Upper lobe of left lung (tissue), 6 donors: ENCODE measurements around the gene KCTD14. TPM values are rescaled to one million over a fixed set of nuclear protein-coding genes. Genes with fewer than 3 reads are reported as not detected.
A peak's percentile ranks its signal among the peaks of the same experiment; 100 is the strongest.

Source experiments
- ATAC-seq, 2 donors: fragments of 200-7000 bp; cut with Tn5 transposase; one replicate each; pipeline ENCODE4 v1.9.1; 2022; ENCODE audit warnings: mild to moderate bottlenecking in 2 of 2, moderate library complexity in 2 of 2; ENCODE audit not compliant: low FRiP score in 2 of 2
- DNase-seq, 2 donors: peaks; one replicate each; pipeline ENCODE4 v3.0.0-alpha.2; 2019 to 2020
- H3K27ac ChIP-seq, 4 donors: fragments of 200-600 bp; sonication (generic); one replicate each; pipeline ENCODE4 v1.5.1; 2016 to 2019
- H3K27me3 ChIP-seq, 4 donors: fragments of 200-600 bp; sonication (generic); one replicate each; pipeline ENCODE4 v1.5.1; 2017 to 2019
- H3K36me3 ChIP-seq, 4 donors: fragments of 200-600 bp; sonication (generic); one replicate each; pipeline ENCODE4 v1.5.1; 2016 to 2019
- H3K4me1 ChIP-seq, 4 donors: fragments of 200-600 bp; sonication (generic); one replicate each; pipeline ENCODE4 v1.5.1; 2018 to 2019
- H3K4me3 ChIP-seq, 4 donors: fragments of 200-600 bp; sonication (generic); one replicate each; pipeline ENCODE4 v1.5.1; 2017 to 2019; ENCODE audit warnings: mild to moderate bottlenecking in 2 of 4, moderate library complexity in 1 of 4
- H3K9me3 ChIP-seq, 4 donors: fragments of 200-600 bp; sonication (generic); one replicate each; pipeline ENCODE4 v1.5.1; 2018 to 2019
- EP300 ChIP-seq, 4 donors: sonication (generic); formaldehyde crosslinking; IDR thresholded peaks; one replicate each; pipeline ENCODE4 v1.5.1; 2017; ENCODE audit warnings: antibody characterized with exemption in 4 of 4, control low read depth in 2 of 4
- POLR2A ChIP-seq, 4 donors: fragments of 450-650 bp; IDR thresholded peaks; one replicate each; pipeline ENCODE4 v1.5.1; 2016 to 2017; ENCODE audit warnings: antibody characterized with exemption in 4 of 4, mild to moderate bottlenecking in 2 of 4
- POLR2AphosphoS5 ChIP-seq, 2 donors: sonication (generic); formaldehyde crosslinking; IDR thresholded peaks; one replicate each; pipeline ENCODE4 v1.5.1; 2017; ENCODE audit warnings: antibody characterized with exemption in 2 of 2
- WGBS, 2 donors: methylation state at CpG; one replicate each; pipeline ENCODE4 v1.1.5; 2017 to 2018; 5-methylcytosine and 5-hydroxymethylcytosine counted together
- total RNA-seq, 6 donors: library from RNA; depleted of rRNA in 4 of 6; stranded (reverse); fragments of >200 nt in 4 of 6; gene quantifications; one replicate each; pipeline versions ENCODE4 v1.1.0 to v1.2.1, GENCODE V29; 2016 to 2021
- TF ChIP-seq, protein P1 (sequence below), 6 experiments: fragments of 450-650 bp in 4 of 6; fragments of 200-600 bp in 2 of 6; sonication (generic) in 2 of 6; IDR thresholded peaks; one replicate each; pipeline ENCODE4 v1.5.1; 2016 to 2019; ENCODE audit warnings: antibody characterized with exemption in 6 of 6
- donor health status: DM: no; HTN: no; CAD: no; lungs with moderate emphysema.
- donor health status: DM: no; HTN: yes; CAD: no; lungs with severe emphysema.

KCTD14 gene
- total RNA-seq, 6 donors from 2014 or later = 10.3 to 28.6 (median 24.3) TPM

DNA sequence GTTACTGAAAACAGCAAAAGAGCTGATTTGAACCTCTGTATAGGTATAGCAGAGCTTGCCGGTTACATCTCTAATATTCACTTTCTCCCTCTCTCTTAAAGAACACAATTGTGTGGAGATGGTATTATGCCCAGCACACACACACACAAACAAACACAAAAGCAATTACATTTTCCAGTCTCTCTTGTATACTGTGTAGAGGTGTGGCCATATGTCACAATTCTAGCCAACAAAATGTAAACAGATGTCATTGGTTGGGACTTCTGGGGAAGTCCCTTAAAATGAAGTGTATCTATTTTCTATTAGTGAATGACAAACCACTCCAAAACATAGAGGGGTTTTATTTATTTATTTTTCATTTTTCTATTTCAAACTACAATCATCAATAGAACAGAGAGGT lies 12.8 kb downstream of the KCTD14 start:
- 93 to 100% methylated on average over 1 of the region's 1 CpG for WGBS, 2 donors
- Histone ChIP-seq H3K27me3 (no peaks in the 10 kb centered on the region), H3K4me3 (no peak overlapping the region), H3K9me3 (no peaks in the 10 kb centered on the region), H3K27ac (no peak overlapping the region), H3K36me3 (no peaks in the 10 kb centered on the region), H3K4me1 (no peaks in the 10 kb centered on the region)
- no peak for DNase-seq
- ATAC-seq = no peak
- no peak for TF ChIP-seq POLR2A (IDR thresholded peaks at IDR 0.05)
- TF ChIP-seq, protein P1, sequence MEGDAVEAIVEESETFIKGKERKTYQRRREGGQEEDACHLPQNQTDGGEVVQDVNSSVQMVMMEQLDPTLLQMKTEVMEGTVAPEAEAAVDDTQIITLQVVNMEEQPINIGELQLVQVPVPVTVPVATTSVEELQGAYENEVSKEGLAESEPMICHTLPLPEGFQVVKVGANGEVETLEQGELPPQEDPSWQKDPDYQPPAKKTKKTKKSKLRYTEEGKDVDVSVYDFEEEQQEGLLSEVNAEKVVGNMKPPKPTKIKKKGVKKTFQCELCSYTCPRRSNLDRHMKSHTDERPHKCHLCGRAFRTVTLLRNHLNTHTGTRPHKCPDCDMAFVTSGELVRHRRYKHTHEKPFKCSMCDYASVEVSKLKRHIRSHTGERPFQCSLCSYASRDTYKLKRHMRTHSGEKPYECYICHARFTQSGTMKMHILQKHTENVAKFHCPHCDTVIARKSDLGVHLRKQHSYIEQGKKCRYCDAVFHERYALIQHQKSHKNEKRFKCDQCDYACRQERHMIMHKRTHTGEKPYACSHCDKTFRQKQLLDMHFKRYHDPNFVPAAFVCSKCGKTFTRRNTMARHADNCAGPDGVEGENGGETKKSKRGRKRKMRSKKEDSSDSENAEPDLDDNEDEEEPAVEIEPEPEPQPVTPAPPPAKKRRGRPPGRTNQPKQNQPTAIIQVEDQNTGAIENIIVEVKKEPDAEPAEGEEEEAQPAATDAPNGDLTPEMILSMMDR (IDR thresholded peaks at IDR 0.05) = no peak
- TF ChIP-seq POLR2AphosphoS5 (IDR thresholded peaks at IDR 0.05) = no peak
- no peak for TF ChIP-seq EP300 (IDR thresholded peaks at IDR 0.05)

DNA sequence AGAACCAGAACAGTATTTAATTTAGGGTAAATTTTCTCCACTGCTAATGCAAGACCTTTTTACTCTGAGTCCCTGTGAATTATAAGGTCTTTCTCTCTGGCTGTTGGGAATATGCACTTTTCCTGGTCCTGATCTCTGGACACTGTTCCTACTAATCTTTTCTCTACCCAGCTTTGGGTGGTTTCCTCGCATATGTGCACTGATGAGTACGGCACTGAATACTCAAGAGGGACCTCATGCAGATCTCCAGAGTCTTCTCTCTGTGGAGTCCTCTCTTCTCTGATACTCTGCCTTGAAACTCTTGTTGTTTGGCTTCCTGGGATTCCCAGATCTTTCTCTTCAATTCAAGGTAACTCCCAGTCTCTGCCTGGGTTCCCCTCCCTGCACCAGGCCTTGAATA lies 14.0 kb downstream of the KCTD14 start:
- Histone ChIP-seq H3K4me3 (no peak overlapping the region), H3K36me3 (no peaks in the 10 kb centered on the region), H3K9me3 (no peaks in the 10 kb centered on the region), H3K27ac (no peak overlapping the region), H3K4me1 (no peaks in the 10 kb centered on the region), H3K27me3 (no peaks in the 10 kb centered on the region)
- DNase-seq (peak in 1 of 2 donors; percentile 25), ATAC-seq (no peak)
- TF ChIP-seq POLR2A (IDR thresholded peaks at IDR 0.05) = no peak
- TF ChIP-seq EP300 (IDR thresholded peaks at IDR 0.05) = no peak
- TF ChIP-seq, protein P1 (IDR thresholded peaks at IDR 0.05) = no peak
- TF ChIP-seq POLR2AphosphoS5 (IDR thresholded peaks at IDR 0.05) = no peak
- 89 to 92% methylated on average over 2 of the region's 2 CpGs for WGBS, 2 donors

GRCh38 chr11:78000193-78000592 lies 22.9 kb downstream of the KCTD14 start:
- H3K4me1 ChIP-seq = peaks cover 2 to 4% (median 3%) of the 10 kb centered on the region in 4 donors
- peak; percentile 61 to 83 for ATAC-seq
- peak in 1 of 2 donors; percentile 40 for DNase-seq
- no peak overlapping the region for H3K27ac ChIP-seq
- TF ChIP-seq, protein P1 (IDR thresholded peaks at IDR 0.05) = peak in 5 of 6 experiments; percentile 54 to 65 (median 61)
- TF ChIP-seq POLR2A (IDR thresholded peaks at IDR 0.05) (no peak), POLR2AphosphoS5 (IDR thresholded peaks at IDR 0.05) (no peak), EP300 (IDR thresholded peaks at IDR 0.05) (no peak)
- H3K36me3 ChIP-seq = no peaks in the 10 kb centered on the region
- H3K4me3 ChIP-seq = no peak overlapping the region
- no peaks in the 10 kb centered on the region for H3K9me3 ChIP-seq
- H3K27me3 ChIP-seq = no peaks in the 10 kb centered on the region
- 0 to 5% methylated on average over 1 of the region's 1 CpG for WGBS, 2 donors

GRCh38 chr11:77999446-78000030 lies 23.5 kb downstream of the KCTD14 start:
- H3K27me3 ChIP-seq = no peaks in the 10 kb centered on the region
- peaks cover 4 to 6% (median 5%) of the 10 kb centered on the region in 4 donors for H3K4me1 ChIP-seq
- no peaks in the 10 kb centered on the region for H3K9me3 ChIP-seq
- no peak for TF ChIP-seq POLR2A (IDR thresholded peaks at IDR 0.05)
- TF ChIP-seq, protein P1 (IDR thresholded peaks at IDR 0.05) = no peak
- no peak for TF ChIP-seq EP300 (IDR thresholded peaks at IDR 0.05)
- TF ChIP-seq POLR2AphosphoS5 (IDR thresholded peaks at IDR 0.05) = no peak
- H3K4me3 ChIP-seq = no peak overlapping the region
- H3K36me3 ChIP-seq = no peaks in the 10 kb centered on the region
- 100% methylated on average over 1 of the region's 1 CpG for WGBS, 2 donors
- H3K27ac ChIP-seq = no peak overlapping the region
- ATAC-seq (no peak), DNase-seq (no peak)
